Activated CD8-positive, alpha-beta T cell treated with anti-CD3 and anti-CD28 coated beads for 36 hours (primary cell): ENCODE data around the gene HLF. TPM values are rescaled to one million over a fixed set of nuclear protein-coding genes. Genes with fewer than 3 reads are reported as not detected.
A peak's percentile ranks its signal among the peaks of the same experiment; 100 is the strongest.

Experiments used
- ATAC-seq: fragments of 200-7000 bp; cut with Tn5 transposase; one replicate; pipeline ENCODE4 v1.10.0; 2021; ENCODE audit warnings: mild to moderate bottlenecking, moderate library complexity
- CTCF ChIA-PET: fragments of 350-600 bp; sonication (Branson Sonifier 250); formaldehyde crosslinking; loops from one replicate; lab custom pipeline; 2021; ENCODE audit warnings: antibody characterized with exemption; lab: Charles Lee
- POLR2A ChIA-PET: fragments of 350-600 bp; sonication (Branson Sonifier 250); formaldehyde crosslinking; loops from one replicate; lab custom pipeline; 2021; ENCODE audit warnings: antibody characterized with exemption; lab: Charles Lee
- DNase-seq: peaks from one replicate; pipeline ENCODE4 v3.0.0-alpha.2; 2020
- H3K27ac Mint-ChIP-seq: one replicate; pipeline ENCODE4 v1.8.0; 2021; ENCODE audit warnings: mild to moderate bottlenecking, mixed read lengths
- H3K27me3 Mint-ChIP-seq: one replicate; pipeline ENCODE4 v1.8.0; 2021; ENCODE audit warnings: mixed read lengths
- H3K36me3 Mint-ChIP-seq: one replicate; pipeline ENCODE4 v1.8.0; 2021; ENCODE audit warnings: low read depth, mixed read lengths
- H3K4me1 Mint-ChIP-seq: one replicate; pipeline ENCODE4 v1.8.0; 2021; ENCODE audit warnings: low read depth, mixed read lengths
- H3K4me3 Mint-ChIP-seq: one replicate; pipeline ENCODE4 v1.8.0; 2021; ENCODE audit warnings: mild to moderate bottlenecking, moderate library complexity, mixed read lengths
- H3K9me3 Mint-ChIP-seq: one replicate; pipeline ENCODE4 v1.8.0; 2021; ENCODE audit warnings: mixed read lengths
- intact Hi-C: fragments of 100-400 bp; cut with micrococcal nuclease; formaldehyde crosslinking; loops from one replicate; pipeline ENCODE4 v1.10.0; 2022
- total RNA-seq, 2 experiments: library from RNA; stranded (reverse); gene quantifications; one replicate each; pipeline ENCODE4 v1.2.3, GENCODE V29; 2021
- TF ChIP-seq, protein P1 (sequence below): fragments of 200-600 bp; IDR thresholded peaks from one replicate; pipeline ENCODE4 v1.8.0; 2022; ENCODE audit warnings: antibody characterized with exemption, mild to moderate bottlenecking

Gene HLF
- total RNA-seq, 2 experiments from 2014 or later, result 0.25 to 0.72 TPM

DNA sequence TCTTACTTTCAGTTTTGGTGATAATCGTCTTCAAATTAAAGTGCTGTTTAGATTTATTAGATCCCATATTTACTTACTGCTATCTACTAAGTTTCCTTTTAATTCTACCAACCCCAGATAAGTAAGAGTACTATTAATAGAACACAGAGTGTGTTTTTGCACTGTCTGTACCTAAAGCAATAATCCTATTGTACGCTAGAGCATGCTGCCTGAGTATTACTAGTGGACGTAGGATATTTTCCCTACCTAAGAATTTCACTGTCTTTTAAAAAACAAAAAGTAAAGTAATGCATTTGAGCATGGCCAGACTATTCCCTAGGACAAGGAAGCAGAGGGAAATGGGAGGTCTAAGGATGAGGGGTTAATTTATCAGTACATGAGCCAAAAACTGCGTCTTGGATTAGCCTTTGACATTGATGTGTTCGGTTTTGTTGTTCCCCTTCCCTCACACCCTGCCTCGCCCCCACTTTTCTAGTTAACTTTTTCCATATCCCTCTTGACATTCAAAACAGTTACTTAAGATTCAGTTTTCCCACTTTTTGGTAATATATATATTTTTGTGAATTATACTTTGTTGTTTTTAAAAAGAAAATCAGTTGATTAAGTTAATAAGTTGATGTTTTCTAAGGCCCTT, 56.8 kb downstream of the HLF start:
- DNase-seq (no peak), ATAC-seq (no peak)
- ChIA-PET CTCF (interaction anchor here (0.6 kb wide), 1 partner anchor 27 kb away, joined by 3 read pairs; no protein-coding TSS in a partner anchor), POLR2A (interaction anchor here (1.1 kb wide), 1 partner anchor 25 kb away, joined by 3 read pairs; no protein-coding TSS in a partner anchor)
- TF ChIP-seq, protein P1, sequence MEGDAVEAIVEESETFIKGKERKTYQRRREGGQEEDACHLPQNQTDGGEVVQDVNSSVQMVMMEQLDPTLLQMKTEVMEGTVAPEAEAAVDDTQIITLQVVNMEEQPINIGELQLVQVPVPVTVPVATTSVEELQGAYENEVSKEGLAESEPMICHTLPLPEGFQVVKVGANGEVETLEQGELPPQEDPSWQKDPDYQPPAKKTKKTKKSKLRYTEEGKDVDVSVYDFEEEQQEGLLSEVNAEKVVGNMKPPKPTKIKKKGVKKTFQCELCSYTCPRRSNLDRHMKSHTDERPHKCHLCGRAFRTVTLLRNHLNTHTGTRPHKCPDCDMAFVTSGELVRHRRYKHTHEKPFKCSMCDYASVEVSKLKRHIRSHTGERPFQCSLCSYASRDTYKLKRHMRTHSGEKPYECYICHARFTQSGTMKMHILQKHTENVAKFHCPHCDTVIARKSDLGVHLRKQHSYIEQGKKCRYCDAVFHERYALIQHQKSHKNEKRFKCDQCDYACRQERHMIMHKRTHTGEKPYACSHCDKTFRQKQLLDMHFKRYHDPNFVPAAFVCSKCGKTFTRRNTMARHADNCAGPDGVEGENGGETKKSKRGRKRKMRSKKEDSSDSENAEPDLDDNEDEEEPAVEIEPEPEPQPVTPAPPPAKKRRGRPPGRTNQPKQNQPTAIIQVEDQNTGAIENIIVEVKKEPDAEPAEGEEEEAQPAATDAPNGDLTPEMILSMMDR, result no peak
- no peak overlapping the region for H3K4me3 Mint-ChIP-seq
- no peaks in the 10 kb centered on the region for H3K9me3 Mint-ChIP-seq
- H3K27ac Mint-ChIP-seq, result no peak overlapping the region
- intact Hi-C loops, result no loop called here
- no peaks in the 10 kb centered on the region for H3K4me1 Mint-ChIP-seq
- no peaks in the 10 kb centered on the region for H3K27me3 Mint-ChIP-seq
- no peaks in the 10 kb centered on the region for H3K36me3 Mint-ChIP-seq

DNA sequence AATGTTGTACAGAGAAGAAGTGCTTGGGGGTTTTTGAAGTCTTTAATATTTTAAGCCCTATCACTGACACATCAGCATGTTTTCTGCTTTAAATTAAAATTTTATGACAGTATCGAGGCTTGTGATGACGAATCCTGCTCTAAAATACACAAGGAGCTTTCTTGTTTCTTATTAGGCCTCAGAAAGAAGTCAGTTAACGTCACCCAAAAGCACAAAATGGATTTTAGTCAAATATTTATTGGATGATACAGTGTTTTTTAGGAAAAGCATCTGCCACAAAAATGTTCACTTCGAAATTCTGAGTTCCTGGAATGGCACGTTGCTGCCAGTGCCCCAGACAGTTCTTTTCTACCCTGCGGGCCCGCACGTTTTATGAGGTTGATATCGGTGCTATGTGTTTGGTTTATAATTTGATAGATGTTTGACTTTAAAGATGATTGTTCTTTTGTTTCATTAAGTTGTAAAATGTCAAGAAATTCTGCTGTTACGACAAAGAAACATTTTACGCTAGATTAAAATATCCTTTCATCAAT, 57.8 kb downstream of the HLF start:
- ChIA-PET CTCF (interaction anchor here (1.4 kb wide), 1 partner anchor 22 kb away, joined by 3 read pairs; no protein-coding TSS in a partner anchor), POLR2A (interaction anchor here (1.1 kb wide), 1 partner anchor 26 kb away, joined by 3 read pairs; no protein-coding TSS in a partner anchor)
- Mint-ChIP-seq H3K27ac (no peak overlapping the region), H3K36me3 (no peaks in the 10 kb centered on the region), H3K9me3 (no peaks in the 10 kb centered on the region), H3K4me3 (no peak overlapping the region), H3K27me3 (no peaks in the 10 kb centered on the region), H3K4me1 (no peaks in the 10 kb centered on the region)
- DNase-seq, result no peak
- no peak for ATAC-seq
- intact Hi-C loops, result no loop called here
- TF ChIP-seq, protein P1, result no peak

DNA sequence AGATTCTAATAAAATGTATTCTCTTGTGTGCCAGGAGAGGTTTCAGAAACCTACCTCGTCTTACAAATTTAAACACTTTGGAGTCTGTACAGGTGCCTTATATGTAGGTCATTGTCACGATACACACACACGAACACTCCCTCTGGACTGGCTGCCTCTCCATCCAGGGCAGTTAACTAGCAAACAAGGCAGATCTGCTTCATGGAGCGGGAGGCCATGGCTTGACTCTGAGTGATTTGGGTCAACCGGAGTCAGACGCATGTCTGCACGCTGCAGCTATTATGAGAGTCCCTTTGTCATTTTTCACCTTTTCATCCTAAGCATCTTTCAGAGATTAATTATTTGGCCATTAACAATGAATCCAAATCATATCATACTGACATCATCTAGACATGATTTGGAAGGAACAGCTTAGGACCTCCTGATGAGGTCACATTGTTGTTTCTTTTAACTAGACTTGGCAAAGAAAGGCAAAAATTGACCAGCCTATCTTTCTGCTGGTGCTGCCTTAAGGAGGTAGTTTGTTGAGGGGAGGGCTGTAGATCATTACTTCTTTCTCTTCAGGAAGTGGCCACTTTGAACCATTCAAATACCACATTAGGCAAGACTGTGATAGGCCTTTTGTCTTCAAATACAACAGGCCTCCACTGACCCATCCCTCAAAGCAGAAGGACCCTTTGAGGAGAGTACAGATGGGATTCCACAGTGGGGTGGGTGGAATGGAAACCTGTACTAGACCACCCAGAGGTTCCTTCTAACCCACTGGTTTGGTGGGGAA, 58.9 kb downstream of the HLF start:
- ATAC-seq, result no peak
- intact Hi-C loops, result no loop called here
- H3K4me3 Mint-ChIP-seq, result no peak overlapping the region
- H3K27ac Mint-ChIP-seq, result no peak overlapping the region
- ChIA-PET POLR2A (interaction anchor here (1.5 kb wide), 1 partner anchor 11 kb away, joined by 4 read pairs; no protein-coding TSS in a partner anchor), CTCF (interaction anchor here (1.4 to 1.5 kb wide), 2 partner anchors 21 to 33 kb away, joined by 3 to 7 read pairs; no protein-coding TSS in a partner anchor)
- H3K9me3 Mint-ChIP-seq, result no peaks in the 10 kb centered on the region
- no peaks in the 10 kb centered on the region for H3K36me3 Mint-ChIP-seq
- TF ChIP-seq, protein P1, result no peak
- DNase-seq, result no peak
- peaks cover 3% of the 10 kb centered on the region for H3K27me3 Mint-ChIP-seq
- no peaks in the 10 kb centered on the region for H3K4me1 Mint-ChIP-seq

DNA sequence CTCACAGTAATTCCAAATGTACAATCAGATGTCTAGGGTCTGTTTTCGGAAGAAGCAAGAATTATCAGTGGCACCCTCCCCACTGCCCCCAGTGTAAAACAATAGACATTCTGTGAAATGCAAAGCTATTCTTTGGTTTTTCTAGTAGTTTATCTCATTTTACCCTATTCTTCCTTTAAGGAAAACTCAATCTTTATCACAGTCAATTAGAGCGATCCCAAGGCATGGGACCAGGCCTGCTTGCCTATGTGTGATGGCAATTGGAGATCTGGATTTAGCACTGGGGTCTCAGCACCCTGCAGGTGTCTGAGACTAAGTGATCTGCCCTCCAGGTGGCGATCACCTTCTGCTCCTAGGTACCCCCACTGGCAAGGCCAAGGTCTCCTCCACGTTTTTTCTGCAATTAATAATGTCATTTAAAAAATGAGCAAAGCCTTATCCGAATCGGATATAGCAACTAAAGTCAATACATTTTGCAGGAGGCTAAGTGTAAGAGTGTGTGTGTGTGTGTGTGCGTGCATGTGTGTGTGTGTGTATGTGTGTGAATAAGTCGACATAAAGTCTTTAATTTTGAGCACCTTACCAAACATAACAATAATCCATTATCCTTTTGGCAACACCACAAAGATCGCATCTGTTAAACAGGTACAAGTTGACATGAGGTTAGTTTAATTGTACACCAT, 59.7 kb downstream of the HLF start:
- ChIA-PET POLR2A (interaction anchor here (1.5 kb wide), 1 partner anchor 10 kb away, joined by 4 read pairs; no protein-coding TSS in a partner anchor), CTCF (interaction anchor here (1.5 to 2.1 kb wide), 2 partner anchors 24 to 32 kb away, joined by 7 to 8 read pairs; no protein-coding TSS in a partner anchor)
- ATAC-seq (no peak), DNase-seq (peak; percentile 38)
- Mint-ChIP-seq H3K36me3 (no peaks in the 10 kb centered on the region), H3K4me3 (no peak overlapping the region), H3K9me3 (no peaks in the 10 kb centered on the region), H3K4me1 (no peaks in the 10 kb centered on the region), H3K27ac (no peak overlapping the region), H3K27me3 (peaks cover 3% of the 10 kb centered on the region)
- intact Hi-C loops, result no loop called here
- TF ChIP-seq, protein P1, result no peak
